ENCODE data around the gene FCN1. TPM values are rescaled to one million over a fixed set of nuclear protein-coding genes. Genes with fewer than 3 reads are reported as not detected.

FCN1 gene
- total RNA-seq, 1 donor from 2014 or later: not detected

DNA sequence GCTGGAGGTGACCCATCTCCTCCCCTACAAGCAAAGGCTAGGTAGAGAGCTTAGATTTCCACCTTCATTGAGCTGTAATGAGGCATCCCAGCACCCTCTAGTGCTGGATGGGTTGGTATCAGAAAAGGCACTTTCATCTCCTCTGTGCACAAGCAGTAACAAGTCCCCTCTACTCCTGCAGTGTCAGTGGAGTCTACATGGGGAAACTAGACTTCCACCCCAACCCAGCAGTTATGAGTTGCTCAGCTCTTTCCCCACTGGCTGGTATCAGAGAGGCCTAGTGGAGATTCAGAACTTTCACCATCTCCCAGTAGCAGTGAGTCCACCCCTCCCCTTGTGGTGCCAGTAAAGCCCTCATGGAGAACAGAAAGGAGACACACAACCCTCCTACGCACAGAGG, 17.9 kb downstream of the FCN1 start:
- H3K36me3 ChIP-seq (ENCODE audit: control insufficient read depth, insufficient read depth, low read length): no peaks in the 10 kb centered on the region
- no peaks in the 10 kb centered on the region for H3K27me3 ChIP-seq (ENCODE audit: control insufficient read depth, insufficient read depth, low read length)
- TF ChIP-seq, protein P1, sequence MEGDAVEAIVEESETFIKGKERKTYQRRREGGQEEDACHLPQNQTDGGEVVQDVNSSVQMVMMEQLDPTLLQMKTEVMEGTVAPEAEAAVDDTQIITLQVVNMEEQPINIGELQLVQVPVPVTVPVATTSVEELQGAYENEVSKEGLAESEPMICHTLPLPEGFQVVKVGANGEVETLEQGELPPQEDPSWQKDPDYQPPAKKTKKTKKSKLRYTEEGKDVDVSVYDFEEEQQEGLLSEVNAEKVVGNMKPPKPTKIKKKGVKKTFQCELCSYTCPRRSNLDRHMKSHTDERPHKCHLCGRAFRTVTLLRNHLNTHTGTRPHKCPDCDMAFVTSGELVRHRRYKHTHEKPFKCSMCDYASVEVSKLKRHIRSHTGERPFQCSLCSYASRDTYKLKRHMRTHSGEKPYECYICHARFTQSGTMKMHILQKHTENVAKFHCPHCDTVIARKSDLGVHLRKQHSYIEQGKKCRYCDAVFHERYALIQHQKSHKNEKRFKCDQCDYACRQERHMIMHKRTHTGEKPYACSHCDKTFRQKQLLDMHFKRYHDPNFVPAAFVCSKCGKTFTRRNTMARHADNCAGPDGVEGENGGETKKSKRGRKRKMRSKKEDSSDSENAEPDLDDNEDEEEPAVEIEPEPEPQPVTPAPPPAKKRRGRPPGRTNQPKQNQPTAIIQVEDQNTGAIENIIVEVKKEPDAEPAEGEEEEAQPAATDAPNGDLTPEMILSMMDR (IDR thresholded peaks at IDR 0.05; ENCODE audit: insufficient read depth, low read length, severe bottlenecking): no peak
- DNase-seq (ENCODE audit: low read depth): no peak
- H3K4me3 ChIP-seq (ENCODE audit: low read depth, low read length): no peak overlapping the region
- FAIRE-seq: no peak

DNA sequence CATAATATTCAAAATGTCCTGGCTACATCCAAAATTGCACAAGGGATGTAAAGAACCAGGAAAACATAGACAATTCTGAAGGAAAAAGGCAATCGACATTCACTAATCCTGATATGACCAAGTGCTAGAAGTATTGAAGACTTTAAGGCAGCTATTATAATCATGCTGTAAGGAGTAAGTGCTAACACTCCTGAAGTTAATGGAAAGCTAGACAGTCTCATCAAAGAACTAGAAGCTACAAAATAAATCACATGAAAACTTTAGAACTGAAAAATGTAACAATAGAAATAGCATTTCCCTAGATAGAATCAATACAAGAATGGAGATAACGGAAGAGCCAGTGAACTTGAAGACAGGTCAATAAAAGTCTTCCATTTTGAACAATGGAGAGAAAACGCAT, 18.5 kb downstream of the FCN1 start:
- no peak for FAIRE-seq
- TF ChIP-seq, protein P1 (IDR thresholded peaks at IDR 0.05; ENCODE audit: insufficient read depth, low read length, severe bottlenecking): no peak

DNA sequence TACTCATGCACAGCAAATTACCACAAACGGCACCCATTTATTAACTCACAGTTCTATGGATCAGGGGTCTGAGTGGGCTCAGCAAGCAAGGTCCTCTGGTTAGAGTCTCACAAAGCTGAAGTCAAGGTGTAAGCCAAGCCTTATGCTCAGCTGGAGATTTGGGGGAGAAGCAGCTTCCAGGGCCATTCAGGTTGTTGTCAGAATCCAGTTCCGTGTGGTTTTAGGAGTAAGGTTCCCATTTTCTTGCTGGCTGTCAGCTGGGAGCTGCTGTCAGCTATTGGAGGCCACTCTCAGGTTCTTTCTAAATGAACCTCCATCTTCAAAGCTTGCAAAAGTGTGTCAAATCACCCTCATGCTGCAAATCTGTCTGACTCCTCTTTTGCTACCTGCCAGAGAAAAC, 19.4 kb downstream of the FCN1 start:
- no peaks in the 10 kb centered on the region for H3K27me3 ChIP-seq (ENCODE audit: control insufficient read depth, insufficient read depth, low read length)

More for the DNA sequence above, 18.5 kb downstream of the FCN1 start:
- no peaks in the 10 kb centered on the region for H3K27me3 ChIP-seq (ENCODE audit: control insufficient read depth, insufficient read depth, low read length)
- no peak for DNase-seq (ENCODE audit: low read depth)
- no peak overlapping the region for H3K4me3 ChIP-seq (ENCODE audit: low read depth, low read length)
- no peaks in the 10 kb centered on the region for H3K36me3 ChIP-seq (ENCODE audit: control insufficient read depth, insufficient read depth, low read length)

DNA sequence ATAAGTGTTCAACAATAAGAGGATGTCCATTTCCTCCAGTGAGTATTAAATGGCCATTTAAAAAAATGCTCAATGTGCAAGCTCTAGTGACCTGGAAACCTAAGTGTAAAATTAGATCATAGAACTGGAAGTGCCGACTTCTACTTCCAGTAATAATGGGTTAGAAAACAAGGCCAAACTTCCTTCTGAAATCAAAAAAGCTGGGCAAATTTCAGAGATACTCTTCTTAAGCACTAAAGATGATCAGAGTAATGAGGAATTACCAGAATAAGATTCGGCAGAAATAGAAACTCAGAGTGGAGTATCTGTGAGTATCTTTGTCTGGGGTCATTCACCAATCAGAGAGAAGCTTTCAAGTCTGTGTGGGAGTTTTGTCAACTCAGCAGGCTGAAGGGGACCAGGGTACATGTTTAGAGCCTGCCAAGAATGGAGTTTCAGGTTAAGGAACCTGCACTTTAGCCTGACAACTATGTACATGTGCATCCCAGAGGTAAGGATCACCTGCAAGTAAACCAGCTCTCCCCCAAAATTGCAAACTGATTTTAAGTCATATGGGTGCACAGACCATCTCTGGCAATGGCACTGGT, 20.0 kb downstream of the FCN1 start:
- TF ChIP-seq, protein P1 (IDR thresholded peaks at IDR 0.05; ENCODE audit: insufficient read depth, low read length, severe bottlenecking): no peak
- DNase-seq (ENCODE audit: low read depth) (no peak), FAIRE-seq (no peak)
- Histone ChIP-seq H3K36me3 (ENCODE audit: control insufficient read depth, insufficient read depth, low read length) (no peaks in the 10 kb centered on the region), H3K27me3 (ENCODE audit: control insufficient read depth, insufficient read depth, low read length) (no peaks in the 10 kb centered on the region), H3K4me3 (ENCODE audit: low read depth, low read length) (no peak overlapping the region)

More for the DNA sequence above, 19.4 kb downstream of the FCN1 start:
- no peaks in the 10 kb centered on the region for H3K36me3 ChIP-seq (ENCODE audit: control insufficient read depth, insufficient read depth, low read length)
- FAIRE-seq (no peak), DNase-seq (ENCODE audit: low read depth) (no peak)
- TF ChIP-seq, protein P1 (IDR thresholded peaks at IDR 0.05; ENCODE audit: insufficient read depth, low read length, severe bottlenecking): no peak
- no peak overlapping the region for H3K4me3 ChIP-seq (ENCODE audit: low read depth, low read length)

DNA sequence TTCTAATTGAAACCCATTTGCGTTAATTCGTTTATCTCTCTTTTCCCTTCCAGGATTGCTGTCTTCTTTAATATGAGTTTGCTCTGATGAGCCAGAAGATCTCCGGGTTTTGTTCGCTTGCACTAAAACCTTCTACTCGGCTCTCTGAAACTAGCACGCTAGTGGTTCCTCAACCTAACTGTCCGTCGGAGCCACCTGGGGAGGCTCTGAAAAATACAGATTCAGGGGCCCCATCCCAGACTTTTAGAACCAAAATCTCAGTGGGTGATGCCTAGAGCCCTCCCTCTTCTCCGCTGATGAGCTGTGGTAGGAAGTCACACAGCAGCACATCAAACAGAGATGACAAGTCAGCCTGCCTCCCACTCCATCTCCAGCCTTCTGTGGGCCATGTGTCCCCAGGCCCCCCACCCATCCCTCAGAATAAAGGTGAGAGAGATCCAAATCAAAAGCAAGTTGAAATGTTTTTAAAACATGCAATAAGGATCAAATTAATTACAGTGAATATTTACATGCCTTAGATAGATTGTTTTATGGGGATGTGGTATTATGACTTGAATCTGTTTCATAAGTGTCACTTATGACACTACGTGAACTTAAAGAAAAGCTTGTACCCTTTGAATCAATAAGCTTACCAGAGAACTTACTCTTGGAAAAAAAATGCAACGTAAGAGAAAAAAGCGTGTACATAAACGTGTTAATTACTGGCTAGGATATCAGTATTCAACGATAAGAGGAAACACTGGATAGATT, 20.7 kb downstream of the FCN1 start:
- TF ChIP-seq, protein P1 (IDR thresholded peaks at IDR 0.05; ENCODE audit: insufficient read depth, low read length, severe bottlenecking): no peak
- FAIRE-seq (no peak), DNase-seq (ENCODE audit: low read depth) (no peak)
- H3K36me3 ChIP-seq (ENCODE audit: control insufficient read depth, insufficient read depth, low read length): no peaks in the 10 kb centered on the region
- no peaks in the 10 kb centered on the region for H3K27me3 ChIP-seq (ENCODE audit: control insufficient read depth, insufficient read depth, low read length)
- H3K4me3 ChIP-seq (ENCODE audit: low read depth, low read length): no peak overlapping the region
